Measurements from ENCODE around the gene HFE. TPM values are rescaled to one million over a fixed set of nuclear protein-coding genes. Genes with fewer than 3 reads are reported as not detected.

HFE gene
- total RNA-seq, 6 donors from 2014 or later = 3.8 to 26.2 (median 8.5) TPM

DNA sequence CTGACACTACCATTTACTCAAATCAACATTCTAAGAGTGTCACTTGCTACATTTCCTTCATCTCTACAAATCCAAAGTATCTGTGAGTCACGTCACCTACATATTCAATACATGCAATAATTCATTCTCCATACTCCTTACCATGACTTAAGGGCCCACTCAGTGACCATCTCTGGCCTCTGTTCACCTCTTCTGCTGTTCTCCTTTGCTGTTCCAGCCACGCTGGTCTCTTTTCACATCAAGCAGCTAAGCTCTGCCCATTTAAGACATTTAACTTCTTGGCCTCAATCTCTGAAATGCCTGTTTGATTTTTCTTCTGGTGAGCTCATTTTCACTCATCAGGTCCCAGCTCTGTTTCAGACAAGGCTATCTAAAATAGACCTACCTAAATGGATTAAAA, 46.5 kb downstream of the HFE start:
- Histone ChIP-seq H3K9me3 (no peaks in the 10 kb centered on the region), H3K36me3 (peaks cover 2 to 39% (median 15%) of the 10 kb centered on the region in 4 donors), H3K27me3 (no peaks in the 10 kb centered on the region), H3K4me1 (peaks cover 10 to 33% (median 20%) of the 10 kb centered on the region in 4 donors), H3K27ac (no peak overlapping the region), H3K4me3 (no peak overlapping the region)
- WGBS, 2 donors = 92 to 94% methylated on average over 2 of the region's 2 CpGs
- TF ChIP-seq POLR2AphosphoS5 (IDR thresholded peaks at IDR 0.05) (no peak), POLR2A (IDR thresholded peaks at IDR 0.05) (no peak), CTCF (IDR thresholded peaks at IDR 0.05) (no peak), EP300 (IDR thresholded peaks at IDR 0.05) (no peak)
- ATAC-seq (ENCODE audit: low FRiP score in 2 of 2) (no peak), DNase-seq (no peak)

DNA sequence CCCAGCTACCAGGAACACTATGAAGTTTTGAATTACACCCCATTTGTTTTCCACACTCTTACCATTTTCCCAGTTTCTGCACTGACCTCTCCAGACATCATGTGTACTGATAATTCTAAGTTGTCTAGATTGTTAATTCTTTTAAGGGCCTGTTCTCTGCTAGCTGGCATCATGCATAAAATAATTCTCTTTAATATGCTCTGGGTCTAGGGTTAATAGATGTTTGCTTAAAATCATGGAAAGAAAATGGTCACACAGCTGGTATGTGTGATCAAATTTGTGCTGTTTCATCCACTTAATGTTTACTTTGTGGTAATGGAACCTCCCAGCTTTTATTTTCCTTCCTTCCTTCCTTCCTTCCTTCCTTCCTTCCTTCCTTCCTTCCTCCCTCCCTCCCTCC, 49.1 kb downstream of the HFE start:
- Histone ChIP-seq H3K27me3 (no peaks in the 10 kb centered on the region), H3K4me3 (no peak overlapping the region), H3K4me1 (peaks cover 0 to 19% (median 4%) of the 10 kb centered on the region in 4 donors), H3K9me3 (no peaks in the 10 kb centered on the region), H3K36me3 (peaks cover 3 to 28% (median 12%) of the 10 kb centered on the region in 4 donors), H3K27ac (no peak overlapping the region)
- DNase-seq (no peak), ATAC-seq (ENCODE audit: low FRiP score in 2 of 2) (no peak)
- TF ChIP-seq CTCF (IDR thresholded peaks at IDR 0.05) (no peak), POLR2A (IDR thresholded peaks at IDR 0.05) (no peak), POLR2AphosphoS5 (IDR thresholded peaks at IDR 0.05) (no peak), EP300 (IDR thresholded peaks at IDR 0.05) (no peak)

DNA sequence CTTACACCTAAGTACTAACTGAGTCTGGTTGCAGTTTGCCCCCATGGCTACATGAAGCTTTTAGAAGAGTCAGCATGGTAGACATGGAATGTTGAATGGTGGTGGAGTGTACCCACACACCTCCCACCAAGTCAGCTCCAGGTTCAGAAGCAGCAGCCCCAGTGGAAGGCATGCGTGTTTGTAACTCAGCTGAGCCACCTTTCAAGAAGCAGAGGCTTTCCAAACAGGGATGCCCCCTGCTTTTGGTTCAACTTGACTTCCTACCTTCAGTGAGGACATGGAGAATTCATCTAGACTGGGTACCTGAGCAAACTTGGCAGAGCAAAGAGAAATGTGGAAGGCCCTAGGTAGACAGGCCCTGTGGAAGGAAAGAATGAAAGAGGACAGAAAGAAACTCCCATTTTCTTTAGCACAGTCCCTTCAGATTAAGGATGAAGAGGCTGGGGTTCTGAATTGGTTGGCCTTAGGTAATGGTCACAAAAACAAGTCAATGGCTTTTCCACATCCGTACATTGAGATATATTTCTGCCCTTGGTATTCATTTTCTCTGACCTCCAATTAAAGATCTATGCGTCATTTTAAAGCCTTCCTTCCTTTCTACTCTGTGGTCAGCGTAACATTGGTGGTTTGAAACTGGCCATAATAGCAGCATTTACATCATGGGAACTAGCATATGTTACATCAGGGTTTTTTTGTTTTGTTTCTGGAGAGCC, 53.2 kb downstream of the HFE start:
- Histone ChIP-seq H3K4me3 (no peak overlapping the region), H3K27me3 (no peaks in the 10 kb centered on the region), H3K27ac (no peak overlapping the region), H3K36me3 (peaks cover 3 to 23% (median 12%) of the 10 kb centered on the region in 4 donors), H3K4me1 (peaks cover 0 to 7% (median 3%) of the 10 kb centered on the region in 4 donors), H3K9me3 (no peaks in the 10 kb centered on the region)
- no peak for DNase-seq
- TF ChIP-seq CTCF (IDR thresholded peaks at IDR 0.05) (no peak), POLR2A (IDR thresholded peaks at IDR 0.05) (no peak), POLR2AphosphoS5 (IDR thresholded peaks at IDR 0.05) (no peak), EP300 (IDR thresholded peaks at IDR 0.05) (no peak)
- ATAC-seq (ENCODE audit: low FRiP score in 2 of 2) = no peak
- WGBS, 2 donors = 94 to 99% methylated on average over 4 of the region's 4 CpGs

- Histone ChIP-seq H3K9me3 (no peaks in the 10 kb centered on the region), H3K4me3 (no peak overlapping the region), H3K27me3 (no peaks in the 10 kb centered on the region), H3K36me3 (peaks cover 3 to 23% (median 12%) of the 10 kb centered on the region in 4 donors), H3K4me1 (peaks cover 0 to 5% (median 2%) of the 10 kb centered on the region in 4 donors), H3K27ac (no peak overlapping the region)
- no peak for ATAC-seq (ENCODE audit: low FRiP score in 2 of 2)
- 94 to 95% methylated on average over 3 of the region's 3 CpGs for WGBS, 2 donors
- TF ChIP-seq POLR2AphosphoS5 (IDR thresholded peaks at IDR 0.05) = no peak
- TF ChIP-seq POLR2A (IDR thresholded peaks at IDR 0.05) = no peak
- TF ChIP-seq EP300 (IDR thresholded peaks at IDR 0.05) = no peak
- TF ChIP-seq CTCF (IDR thresholded peaks at IDR 0.05) = no peak
- no peak for DNase-seq
Measured at GRCh38 chr6:26140967-26141294, 53.7 kb downstream of the HFE start.

DNA sequence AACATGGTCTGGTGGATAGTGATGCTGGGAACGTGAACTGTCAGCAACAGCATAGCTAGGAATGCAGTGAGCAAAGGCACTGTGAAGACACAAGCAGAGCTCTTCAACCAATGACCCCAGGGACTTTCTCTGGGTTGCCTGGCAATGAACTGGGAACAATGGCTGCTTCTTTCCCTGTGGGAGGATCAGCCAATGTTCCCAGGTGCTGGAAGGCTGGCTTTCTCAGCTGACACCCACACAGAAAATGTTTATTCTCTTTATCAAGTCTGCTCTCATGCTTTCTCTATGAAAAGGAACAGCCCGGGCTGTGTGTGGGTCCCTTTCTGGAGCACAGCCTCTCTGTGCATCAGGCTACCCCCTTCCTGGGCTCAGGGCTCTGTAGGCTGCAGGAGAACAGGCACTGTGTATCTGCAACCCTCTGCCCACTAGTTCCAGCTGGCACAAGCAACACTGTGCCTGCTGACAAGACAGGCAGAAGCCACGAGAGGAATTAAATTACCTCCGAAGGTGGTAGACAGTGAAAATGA, 54.2 kb downstream of the HFE start:
- no peak for ATAC-seq (ENCODE audit: low FRiP score in 2 of 2)
- Histone ChIP-seq H3K9me3 (no peaks in the 10 kb centered on the region), H3K36me3 (peaks cover 3 to 23% (median 12%) of the 10 kb centered on the region in 4 donors), H3K4me3 (no peak overlapping the region), H3K4me1 (no peaks in the 10 kb centered on the region), H3K27ac (no peak overlapping the region), H3K27me3 (no peaks in the 10 kb centered on the region)
- no peak for DNase-seq
- WGBS, 2 donors = 68 to 89% methylated on average over 4 of the region's 4 CpGs
- TF ChIP-seq EP300 (IDR thresholded peaks at IDR 0.05) = no peak
